ENCODE measurements around the gene CCP110. TPM values are rescaled to one million over a fixed set of nuclear protein-coding genes. Genes with fewer than 3 reads are reported as not detected.

CCP110 gene, protein sequence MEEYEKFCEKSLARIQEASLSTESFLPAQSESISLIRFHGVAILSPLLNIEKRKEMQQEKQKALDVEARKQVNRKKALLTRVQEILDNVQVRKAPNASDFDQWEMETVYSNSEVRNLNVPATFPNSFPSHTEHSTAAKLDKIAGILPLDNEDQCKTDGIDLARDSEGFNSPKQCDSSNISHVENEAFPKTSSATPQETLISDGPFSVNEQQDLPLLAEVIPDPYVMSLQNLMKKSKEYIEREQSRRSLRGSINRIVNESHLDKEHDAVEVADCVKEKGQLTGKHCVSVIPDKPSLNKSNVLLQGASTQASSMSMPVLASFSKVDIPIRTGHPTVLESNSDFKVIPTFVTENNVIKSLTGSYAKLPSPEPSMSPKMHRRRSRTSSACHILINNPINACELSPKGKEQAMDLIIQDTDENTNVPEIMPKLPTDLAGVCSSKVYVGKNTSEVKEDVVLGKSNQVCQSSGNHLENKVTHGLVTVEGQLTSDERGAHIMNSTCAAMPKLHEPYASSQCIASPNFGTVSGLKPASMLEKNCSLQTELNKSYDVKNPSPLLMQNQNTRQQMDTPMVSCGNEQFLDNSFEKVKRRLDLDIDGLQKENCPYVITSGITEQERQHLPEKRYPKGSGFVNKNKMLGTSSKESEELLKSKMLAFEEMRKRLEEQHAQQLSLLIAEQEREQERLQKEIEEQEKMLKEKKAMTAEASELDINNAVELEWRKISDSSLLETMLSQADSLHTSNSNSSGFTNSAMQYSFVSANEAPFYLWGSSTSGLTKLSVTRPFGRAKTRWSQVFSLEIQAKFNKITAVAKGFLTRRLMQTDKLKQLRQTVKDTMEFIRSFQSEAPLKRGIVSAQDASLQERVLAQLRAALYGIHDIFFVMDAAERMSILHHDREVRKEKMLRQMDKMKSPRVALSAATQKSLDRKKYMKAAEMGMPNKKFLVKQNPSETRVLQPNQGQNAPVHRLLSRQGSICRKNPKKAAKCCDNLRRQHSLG
- 3.9 and 10.8 TPM in 2 replicates for total RNA-seq

DNA sequence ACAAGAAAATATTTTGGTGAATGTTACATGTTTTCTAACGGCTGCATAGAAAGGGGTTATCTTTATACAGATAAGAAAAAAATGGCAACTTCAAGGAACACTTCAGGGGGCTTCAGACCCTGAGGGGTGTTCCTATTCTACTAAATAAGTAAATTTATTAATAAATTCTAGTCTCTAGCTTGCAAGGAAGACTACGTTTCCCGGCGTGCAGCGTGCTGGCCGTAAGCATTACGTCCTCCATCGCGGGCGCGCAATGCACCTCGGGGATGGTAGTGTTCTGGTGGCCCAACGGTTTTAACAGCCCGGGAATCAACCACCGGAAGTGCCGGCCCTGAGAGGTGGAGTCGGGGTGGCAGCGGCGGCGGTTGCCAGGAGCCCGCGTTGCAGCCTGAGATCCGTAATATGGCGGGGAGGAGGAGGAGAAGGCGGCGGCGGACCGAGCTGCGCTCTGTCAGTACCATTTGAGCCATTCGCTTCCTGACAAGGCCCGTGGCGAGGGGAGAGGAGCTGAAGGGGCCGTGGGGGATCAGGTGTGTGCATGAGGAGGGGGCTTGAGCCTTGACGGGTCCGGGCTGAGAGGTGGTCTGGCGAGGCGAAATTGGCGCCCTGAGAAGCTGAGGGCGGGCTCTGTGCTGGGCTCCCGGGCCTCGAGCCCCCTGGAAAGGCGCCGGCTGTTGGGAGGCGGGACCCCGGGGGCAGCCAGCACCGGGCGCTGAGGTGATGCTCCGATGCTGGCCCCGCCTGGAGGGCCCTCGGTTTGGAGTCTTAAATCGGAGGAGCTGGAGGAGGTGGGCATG lies at the start of gene CCP110:
TSS of gene CCP110 (plus strand) at position 384 of the 797 bp plus-strand sequence. CDS start 3,940 bp downstream, outside the sequence.
- H3K4me3 ChIP-seq (ENCODE audit: low read depth, low read length), result peak within 1 kb of the TSS; percentile 96
- peak; percentile 90 for DNase-seq (ENCODE audit: low read depth)
- FAIRE-seq, result no peak
- no peaks in the 10 kb centered on the region for H3K36me3 ChIP-seq (ENCODE audit: control insufficient read depth, insufficient read depth, low read length)
- TF ChIP-seq, protein P1, sequence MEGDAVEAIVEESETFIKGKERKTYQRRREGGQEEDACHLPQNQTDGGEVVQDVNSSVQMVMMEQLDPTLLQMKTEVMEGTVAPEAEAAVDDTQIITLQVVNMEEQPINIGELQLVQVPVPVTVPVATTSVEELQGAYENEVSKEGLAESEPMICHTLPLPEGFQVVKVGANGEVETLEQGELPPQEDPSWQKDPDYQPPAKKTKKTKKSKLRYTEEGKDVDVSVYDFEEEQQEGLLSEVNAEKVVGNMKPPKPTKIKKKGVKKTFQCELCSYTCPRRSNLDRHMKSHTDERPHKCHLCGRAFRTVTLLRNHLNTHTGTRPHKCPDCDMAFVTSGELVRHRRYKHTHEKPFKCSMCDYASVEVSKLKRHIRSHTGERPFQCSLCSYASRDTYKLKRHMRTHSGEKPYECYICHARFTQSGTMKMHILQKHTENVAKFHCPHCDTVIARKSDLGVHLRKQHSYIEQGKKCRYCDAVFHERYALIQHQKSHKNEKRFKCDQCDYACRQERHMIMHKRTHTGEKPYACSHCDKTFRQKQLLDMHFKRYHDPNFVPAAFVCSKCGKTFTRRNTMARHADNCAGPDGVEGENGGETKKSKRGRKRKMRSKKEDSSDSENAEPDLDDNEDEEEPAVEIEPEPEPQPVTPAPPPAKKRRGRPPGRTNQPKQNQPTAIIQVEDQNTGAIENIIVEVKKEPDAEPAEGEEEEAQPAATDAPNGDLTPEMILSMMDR (IDR thresholded peaks at IDR 0.05; ENCODE audit: insufficient read depth, low read length, severe bottlenecking), result no peak
- no peaks in the 10 kb centered on the region for H3K27me3 ChIP-seq (ENCODE audit: control insufficient read depth, insufficient read depth, low read length)

DNA sequence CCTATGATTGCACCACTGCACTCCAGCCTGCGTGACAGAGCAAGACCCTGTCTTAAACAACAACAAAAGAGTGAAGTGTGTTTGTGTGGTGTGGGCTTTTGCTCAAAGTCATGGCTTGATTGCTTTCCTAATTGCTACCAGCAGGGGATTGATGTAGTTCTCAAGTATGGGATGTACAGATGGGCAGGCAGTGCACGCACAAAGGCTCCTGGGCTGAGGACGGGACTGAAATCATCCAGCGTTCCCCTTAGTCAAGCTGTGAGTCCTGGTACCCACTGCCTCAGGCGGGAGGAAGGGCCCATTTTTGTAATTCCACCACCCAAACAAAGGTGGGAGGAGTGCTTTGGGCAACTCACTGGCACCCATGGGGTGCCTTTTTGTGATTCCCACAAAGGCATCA lies 49.1 kb upstream of the CCP110 start:
- H3K4me3 ChIP-seq (ENCODE audit: low read depth, low read length), result no peak overlapping the region
- FAIRE-seq (no peak), DNase-seq (ENCODE audit: low read depth) (no peak)
- H3K36me3 ChIP-seq (ENCODE audit: control insufficient read depth, insufficient read depth, low read length), result no peaks in the 10 kb centered on the region
- TF ChIP-seq, protein P1 (IDR thresholded peaks at IDR 0.05; ENCODE audit: insufficient read depth, low read length, severe bottlenecking), result no peak
- H3K27me3 ChIP-seq (ENCODE audit: control insufficient read depth, insufficient read depth, low read length), result no peaks in the 10 kb centered on the region

DNA sequence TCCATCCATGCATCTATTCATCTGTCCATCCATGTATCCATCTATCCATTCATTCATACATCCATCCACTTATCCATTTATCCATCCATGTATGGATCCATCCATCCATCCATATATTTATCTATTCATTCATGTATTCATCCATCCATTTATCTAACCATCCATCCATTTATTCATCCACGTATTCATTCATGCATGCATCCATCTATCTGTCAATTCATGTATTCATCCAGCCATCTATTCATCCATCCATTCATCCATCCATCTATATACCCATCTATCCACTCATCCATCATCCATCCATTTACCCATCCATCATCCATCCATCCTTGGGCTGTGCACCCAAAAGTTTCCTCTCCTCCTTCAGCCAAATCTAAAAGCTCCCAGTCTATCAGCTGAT lies 45.2 kb upstream of the CCP110 start:
- H3K4me3 ChIP-seq (ENCODE audit: low read depth, low read length), result no peak overlapping the region
- no peaks in the 10 kb centered on the region for H3K27me3 ChIP-seq (ENCODE audit: control insufficient read depth, insufficient read depth, low read length)
- no peaks in the 10 kb centered on the region for H3K36me3 ChIP-seq (ENCODE audit: control insufficient read depth, insufficient read depth, low read length)
- FAIRE-seq (no peak), DNase-seq (ENCODE audit: low read depth) (no peak)
- TF ChIP-seq, protein P1 (IDR thresholded peaks at IDR 0.05; ENCODE audit: insufficient read depth, low read length, severe bottlenecking), result no peak

DNA sequence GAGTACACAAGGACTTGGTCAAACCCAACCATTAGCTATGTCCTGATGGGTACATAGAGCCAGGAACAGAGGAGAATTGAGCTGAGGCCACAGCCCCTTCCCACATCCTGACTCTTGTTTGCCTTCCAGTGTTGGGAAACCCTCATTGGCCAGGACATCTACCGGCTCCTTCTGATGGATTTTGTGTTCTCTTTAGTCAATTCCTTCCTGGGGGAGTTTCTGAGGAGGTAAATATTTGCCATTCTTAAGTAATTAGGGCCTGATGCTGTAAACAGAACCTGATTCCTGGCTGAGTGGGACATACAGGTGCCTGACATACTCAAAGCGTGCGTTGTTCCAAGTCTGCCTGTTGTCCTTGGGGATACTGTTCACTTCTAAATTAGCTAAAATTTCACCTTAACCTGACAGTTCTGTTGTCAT lies 44.4 kb upstream of the CCP110 start:
- Histone ChIP-seq H3K27me3 (ENCODE audit: control insufficient read depth, insufficient read depth, low read length) (no peaks in the 10 kb centered on the region), H3K4me3 (ENCODE audit: low read depth, low read length) (no peak overlapping the region), H3K36me3 (ENCODE audit: control insufficient read depth, insufficient read depth, low read length) (no peaks in the 10 kb centered on the region)
- TF ChIP-seq, protein P1 (IDR thresholded peaks at IDR 0.05; ENCODE audit: insufficient read depth, low read length, severe bottlenecking), result no peak
- FAIRE-seq (no peak), DNase-seq (ENCODE audit: low read depth) (no peak)

DNA sequence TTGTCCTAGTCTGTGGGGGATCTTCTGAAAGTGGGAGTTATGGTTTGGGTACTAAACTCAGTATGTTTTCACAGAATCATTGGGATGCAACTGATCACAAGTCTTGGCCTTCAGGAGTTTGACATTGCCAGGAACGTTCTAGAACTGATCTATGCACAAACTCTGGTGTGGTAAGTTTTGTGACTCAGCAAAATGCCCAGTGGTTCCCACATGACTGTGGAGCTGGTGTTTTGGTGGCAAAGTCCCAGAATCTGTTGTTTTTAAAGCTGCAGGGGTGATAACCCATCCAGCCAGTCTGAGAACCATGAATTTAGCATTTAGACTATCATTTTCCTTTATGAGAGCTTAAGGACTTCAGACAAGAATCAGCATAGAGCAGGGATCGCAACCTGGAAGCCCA lies 42.4 kb upstream of the CCP110 start:
- DNase-seq (ENCODE audit: low read depth), result no peak
- FAIRE-seq, result no peak

More for the DNA sequence above, 42.4 kb upstream of the CCP110 start:
- no peaks in the 10 kb centered on the region for H3K36me3 ChIP-seq (ENCODE audit: control insufficient read depth, insufficient read depth, low read length)
- TF ChIP-seq, protein P1 (IDR thresholded peaks at IDR 0.05; ENCODE audit: insufficient read depth, low read length, severe bottlenecking), result no peak
- no peak overlapping the region for H3K4me3 ChIP-seq (ENCODE audit: low read depth, low read length)
- H3K27me3 ChIP-seq (ENCODE audit: control insufficient read depth, insufficient read depth, low read length), result no peaks in the 10 kb centered on the region

Data from bronchial epithelial cell (primary cell).